ENCODE measurements around the gene WARS2. TPM values are rescaled to one million over a fixed set of nuclear protein-coding genes. Genes with fewer than 3 reads are reported as not detected.

WARS2 gene
- total RNA-seq, 2 experiments from 2014 or later = 19.0 to 20.7 TPM

DNA sequence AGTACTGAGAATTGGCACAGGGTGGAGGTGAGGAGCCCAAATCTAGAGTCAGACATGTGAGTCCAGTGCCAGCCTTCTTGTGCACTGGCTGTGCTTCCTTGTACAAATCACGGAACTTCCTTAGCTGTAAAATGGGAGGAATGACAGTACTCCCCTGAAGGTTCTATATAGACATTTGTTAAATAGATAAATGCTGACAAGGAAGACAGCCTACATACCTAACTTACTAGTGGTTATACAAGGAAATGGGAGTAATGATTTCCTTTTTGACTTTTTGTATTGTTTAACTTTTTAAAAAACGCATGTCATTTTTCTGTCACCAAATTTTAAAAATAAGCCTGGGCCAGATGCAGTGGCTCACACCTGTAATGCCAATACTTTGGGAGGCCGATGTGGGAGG, 50.2 kb downstream of the WARS2 start:
- ChIA-PET CTCF (no interaction called here), POLR2A (no interaction called here)

DNA sequence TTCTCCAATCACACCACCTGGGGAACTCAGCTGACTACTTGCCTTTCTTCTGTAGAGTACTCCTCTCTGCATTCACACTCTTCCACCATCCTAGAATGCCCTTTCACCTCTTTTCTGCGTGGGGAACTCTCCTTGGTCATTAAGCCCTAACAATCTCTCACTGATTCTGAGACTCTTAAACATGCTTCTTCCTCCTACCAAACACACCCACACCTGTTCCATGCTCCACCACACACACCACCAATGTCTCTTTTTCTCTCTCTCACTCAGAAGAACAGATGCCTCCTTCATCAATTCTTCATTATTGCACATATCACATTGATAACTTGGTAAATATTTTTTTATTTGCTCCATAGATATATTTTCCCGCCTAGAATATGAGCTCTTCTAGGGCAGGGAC, 53.6 kb downstream of the WARS2 start:
- CTCF ChIA-PET = no interaction called here
- POLR2A ChIA-PET = no interaction called here

DNA sequence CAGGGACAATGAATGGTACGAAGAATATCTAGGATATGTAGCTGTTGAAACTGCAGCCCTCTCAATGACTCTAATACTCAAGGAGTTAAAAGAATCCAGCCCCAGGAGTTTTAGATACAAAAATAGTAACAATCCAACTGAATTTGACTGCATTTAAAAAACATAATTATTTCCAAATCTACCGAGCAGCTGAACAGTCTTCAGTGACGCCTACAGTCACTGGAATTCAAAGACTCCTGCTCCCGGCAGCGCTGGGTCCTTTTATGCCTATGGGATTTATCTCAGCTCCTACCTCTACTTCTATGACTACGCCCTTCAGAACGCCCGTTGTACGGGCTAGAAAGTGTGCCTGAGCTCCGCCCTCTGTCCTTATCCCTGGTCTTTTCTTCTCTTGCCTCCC, 55.7 kb downstream of the WARS2 start:
- ChIA-PET CTCF (interaction anchor here (1.0 kb wide), 1 partner anchor 38 kb away, joined by 3 read pairs; no protein-coding TSS in a partner anchor), POLR2A (no interaction called here)

DNA sequence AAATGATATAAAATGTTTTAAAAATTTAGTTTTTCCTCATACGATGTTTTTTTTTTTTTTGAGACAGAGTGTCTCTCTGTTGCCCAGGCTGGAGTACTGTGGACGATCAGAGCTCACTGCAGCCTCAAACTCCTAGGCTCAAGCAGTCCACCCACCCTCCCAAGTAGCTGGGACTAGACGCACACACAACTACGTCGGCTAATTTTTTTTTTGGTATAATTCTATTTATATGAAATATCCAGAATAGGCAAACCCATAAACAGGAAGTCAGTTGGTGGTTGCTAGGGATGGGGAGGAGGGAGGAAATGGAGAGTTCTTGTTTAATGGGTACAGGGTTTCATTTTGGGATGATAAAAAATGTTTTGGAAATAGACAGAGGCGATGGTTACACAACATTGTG, 56.5 kb downstream of the WARS2 start:
- ChIA-PET CTCF (no interaction called here), POLR2A (no interaction called here)

DNA sequence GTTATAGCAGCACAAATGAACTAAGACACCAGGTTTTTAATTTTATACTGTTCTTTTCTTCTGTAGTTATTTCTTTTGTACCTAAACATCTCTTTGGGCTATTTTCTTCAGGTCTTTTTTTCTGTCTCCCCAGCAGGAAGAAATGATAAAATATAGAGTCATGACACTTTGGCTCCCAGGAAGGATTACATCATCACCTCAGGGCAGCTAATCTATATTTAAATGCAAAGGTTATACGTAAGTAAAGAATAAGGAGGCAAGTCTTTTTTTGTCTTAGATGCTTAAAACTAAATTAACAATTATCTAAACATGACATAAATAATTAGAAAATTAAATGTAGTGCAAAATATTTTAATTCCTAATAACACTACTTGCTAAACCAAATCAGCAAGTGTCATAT, 57.0 kb downstream of the WARS2 start:
- POLR2A ChIA-PET = no interaction called here
- CTCF ChIA-PET = no interaction called here

DNA sequence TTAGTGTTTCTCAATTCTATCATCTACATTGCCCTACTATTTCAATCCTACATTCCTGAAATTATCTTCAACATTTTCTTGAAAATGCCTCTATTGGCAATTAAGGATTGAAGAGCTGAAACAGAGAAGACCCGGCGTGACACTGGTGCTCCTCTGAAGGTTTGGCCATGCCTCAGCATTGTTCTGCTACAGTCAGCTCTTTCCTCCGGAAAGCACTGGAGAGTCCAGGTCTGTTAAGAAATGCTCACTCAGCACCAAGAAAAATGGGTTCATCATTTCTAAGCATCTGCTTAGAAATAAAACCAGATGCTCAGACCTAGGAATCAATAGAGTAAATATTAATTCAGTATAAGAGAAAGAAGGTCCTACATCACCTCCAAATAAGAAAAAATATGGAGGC, 58.8 kb downstream of the WARS2 start:
- CTCF ChIA-PET = no interaction called here
- POLR2A ChIA-PET = no interaction called here

DNA sequence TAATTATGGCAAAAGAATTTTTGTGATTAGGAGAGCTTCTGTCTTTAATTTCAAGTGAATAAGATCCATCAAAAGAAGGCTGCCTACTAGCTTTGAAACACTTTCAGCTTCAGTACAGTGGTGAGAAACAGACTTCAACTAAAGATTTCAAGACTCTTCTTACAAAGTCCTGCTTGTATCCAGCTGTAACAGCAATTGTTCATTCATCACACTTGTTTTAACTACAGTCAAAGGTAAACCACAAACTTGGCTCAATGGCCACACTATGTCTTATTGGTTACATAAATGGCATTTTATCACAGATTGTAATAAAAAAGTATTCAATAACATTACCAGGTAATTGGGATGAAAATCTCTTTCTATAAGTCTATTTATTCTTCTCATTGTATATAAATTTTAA, 59.2 kb downstream of the WARS2 start:
- POLR2A ChIA-PET = no interaction called here
- CTCF ChIA-PET = no interaction called here

DNA sequence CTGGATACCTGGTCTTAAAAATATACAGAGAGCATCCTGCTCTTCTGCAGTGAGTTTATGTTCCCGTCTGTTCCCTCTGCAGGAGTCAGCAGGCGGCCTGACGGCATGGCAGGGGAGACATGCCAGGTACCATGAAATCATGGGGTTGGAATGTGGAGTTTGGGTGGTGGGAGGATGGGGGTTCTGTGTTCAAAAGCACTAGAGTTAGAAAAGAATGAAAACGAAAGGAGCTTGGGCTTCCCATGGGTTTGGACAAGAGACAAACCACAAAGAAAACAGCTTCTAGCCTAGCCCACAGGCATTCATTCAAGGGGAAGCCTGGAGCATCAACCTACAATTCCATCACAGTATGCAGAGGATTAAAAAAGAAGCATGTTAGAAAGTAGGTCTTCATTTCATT, 59.9 kb downstream of the WARS2 start:
- ChIA-PET CTCF (no interaction called here), POLR2A (no interaction called here)

DNA sequence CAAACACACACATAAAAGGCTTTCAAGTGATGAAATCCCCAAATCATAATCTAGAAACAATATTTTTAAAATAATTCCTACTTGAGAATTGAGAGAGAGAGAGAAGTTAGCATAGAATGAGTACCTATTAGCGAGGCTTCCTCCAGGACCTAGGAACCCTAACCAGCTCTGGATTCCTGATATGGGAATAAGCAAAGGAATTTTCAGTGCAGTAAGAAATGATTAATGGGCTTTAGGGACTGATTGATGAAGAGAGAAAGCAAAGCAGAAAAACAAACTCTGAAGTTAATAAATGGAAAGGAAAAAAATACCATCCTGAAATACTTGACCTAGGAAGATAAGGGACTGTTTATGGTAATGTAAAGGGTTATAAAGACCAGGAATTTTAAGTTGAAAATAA, 60.6 kb downstream of the WARS2 start:
- ChIA-PET CTCF (no interaction called here), POLR2A (no interaction called here)

DNA sequence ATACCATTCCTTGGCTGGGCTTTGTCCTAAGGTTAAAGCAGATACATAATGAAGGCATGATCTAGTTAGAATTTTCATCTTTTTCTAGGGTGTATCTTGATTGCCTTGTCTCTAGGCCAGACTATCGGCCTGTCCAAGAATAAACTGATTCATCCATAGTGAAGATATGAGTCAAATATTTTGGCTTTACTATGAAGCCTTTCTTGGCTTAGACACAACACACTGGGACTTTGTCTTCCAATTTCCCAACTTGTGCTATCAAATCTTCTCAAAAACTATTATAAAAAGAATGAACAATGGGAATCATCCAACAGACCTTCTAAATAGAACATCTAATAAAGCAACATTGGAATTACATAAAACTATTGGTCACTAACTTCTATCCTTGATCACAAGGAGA, 64.8 kb downstream of the WARS2 start:
- CTCF ChIA-PET = no interaction called here
- POLR2A ChIA-PET = no interaction called here

DNA sequence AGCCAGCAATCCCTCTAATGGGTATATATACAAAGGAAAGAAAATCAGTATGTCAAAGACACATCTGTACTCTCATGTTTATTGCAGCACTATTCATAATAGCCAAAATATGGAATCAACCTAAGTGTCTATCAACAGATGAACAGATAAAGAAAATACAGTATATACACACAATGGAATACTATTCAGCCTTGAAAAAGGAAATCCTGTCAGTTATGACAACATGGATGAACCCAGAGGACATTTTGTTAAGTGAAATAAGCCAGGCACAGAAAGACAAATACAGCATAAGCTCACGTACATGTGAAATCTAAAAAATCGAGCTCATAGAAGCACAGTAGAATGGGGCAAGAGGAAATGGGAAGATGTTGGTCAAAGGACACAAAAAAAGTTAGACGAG, 69.1 kb downstream of the WARS2 start:
- CTCF ChIA-PET = no interaction called here
- POLR2A ChIA-PET = no interaction called here

DNA sequence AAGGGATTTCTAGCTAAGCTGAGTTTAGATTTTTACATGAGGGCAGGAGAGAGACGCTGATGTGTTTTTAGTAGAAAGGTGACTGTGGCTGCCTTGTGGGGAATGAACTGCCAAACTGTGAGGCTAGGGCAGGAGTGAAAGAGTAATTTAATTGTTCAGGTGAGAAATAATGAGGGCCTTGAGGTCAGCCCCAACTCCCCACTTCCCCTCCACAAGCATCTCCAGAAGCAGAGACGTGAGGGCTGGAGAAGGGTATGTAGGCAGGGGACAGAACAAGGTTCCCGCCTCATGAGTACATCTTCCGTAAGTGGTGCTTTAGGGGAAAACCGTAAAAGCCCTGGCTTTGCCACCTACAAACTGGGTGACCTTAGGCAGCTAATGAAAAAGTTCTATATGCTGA, 70.8 kb downstream of the WARS2 start:
- ChIA-PET CTCF (no interaction called here), POLR2A (no interaction called here)

DNA sequence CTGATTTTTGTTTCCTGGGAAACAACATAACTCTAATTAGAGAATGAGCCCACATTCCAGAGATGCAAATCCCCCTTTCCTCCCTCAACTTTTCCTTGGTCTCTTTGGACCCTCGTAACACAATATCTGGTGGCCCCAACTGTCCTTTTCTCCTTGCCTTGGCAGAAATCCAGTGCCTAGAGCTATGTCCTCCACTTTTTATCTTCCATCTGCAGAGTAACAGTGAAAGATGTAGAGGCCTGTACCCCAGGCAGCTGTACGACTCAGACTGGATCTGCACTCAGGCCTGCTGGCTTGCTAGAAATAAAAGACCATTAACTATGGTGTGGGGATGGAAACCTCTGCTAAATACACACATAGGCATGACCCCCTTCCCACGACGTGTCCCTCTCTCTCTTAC, 72.0 kb downstream of the WARS2 start:
- CTCF ChIA-PET = no interaction called here

DNA sequence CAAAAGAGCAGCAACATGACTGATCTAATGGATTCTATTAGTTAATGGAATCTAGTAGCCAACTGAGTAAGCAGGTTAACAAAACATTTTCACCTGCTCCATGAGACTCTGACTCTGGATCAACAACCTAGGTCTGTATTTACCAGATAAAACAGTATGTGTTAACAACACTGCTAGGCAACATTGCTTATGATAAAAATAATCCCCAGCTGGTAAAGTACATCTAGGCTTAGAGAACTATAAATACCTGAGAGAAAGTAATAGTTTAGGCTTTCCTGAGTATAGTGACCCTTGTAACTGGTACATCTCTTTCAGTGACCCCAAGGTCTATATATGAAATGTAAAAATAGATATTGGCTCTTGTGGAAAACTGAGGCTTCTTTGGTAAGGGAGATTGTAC, 78.8 kb downstream of the WARS2 start:
- ChIA-PET POLR2A (no interaction called here), CTCF (no interaction called here)

More for the DNA sequence above, 72.0 kb downstream of the WARS2 start:
- POLR2A ChIA-PET = no interaction called here

DNA sequence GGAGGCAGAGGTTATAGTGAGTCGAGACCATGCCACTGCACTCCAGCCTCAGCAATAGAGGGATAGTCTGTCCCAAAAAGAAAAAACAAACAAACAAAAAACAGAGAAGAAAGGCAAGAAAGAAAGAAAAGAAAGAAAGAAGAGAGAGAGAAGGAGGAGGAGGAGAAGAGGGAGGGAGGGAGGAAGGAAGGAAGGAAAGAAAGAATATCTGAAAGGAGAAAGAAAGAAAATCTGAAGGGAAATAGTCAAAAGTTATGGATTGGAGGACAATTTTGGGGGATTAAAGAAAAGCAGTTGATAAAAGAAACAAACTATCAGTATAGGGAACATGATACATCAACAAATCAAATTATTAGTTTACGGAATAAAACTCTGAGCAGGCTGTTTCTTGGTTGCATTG, 84.9 kb downstream of the WARS2 start:
- ChIA-PET POLR2A (no interaction called here), CTCF (no interaction called here)

DNA sequence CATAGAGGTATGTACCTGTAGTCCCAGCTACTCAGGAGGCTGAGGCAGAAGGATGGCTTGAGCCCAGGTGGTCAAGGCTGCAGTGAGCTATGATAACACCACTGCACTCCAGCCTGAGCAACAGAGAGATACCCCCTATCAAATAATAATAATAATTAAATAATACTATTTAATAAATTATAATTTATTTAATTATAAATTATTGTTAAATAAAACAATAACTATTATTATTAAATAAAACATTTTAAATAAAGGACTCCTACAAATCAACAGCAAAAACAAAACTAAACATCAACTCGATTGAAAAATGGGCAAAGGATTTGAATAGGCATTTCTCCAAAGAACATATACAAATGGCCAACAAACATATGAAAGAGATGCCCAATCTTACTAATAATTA, 86.5 kb downstream of the WARS2 start:
- CTCF ChIA-PET = no interaction called here
- POLR2A ChIA-PET = no interaction called here

DNA sequence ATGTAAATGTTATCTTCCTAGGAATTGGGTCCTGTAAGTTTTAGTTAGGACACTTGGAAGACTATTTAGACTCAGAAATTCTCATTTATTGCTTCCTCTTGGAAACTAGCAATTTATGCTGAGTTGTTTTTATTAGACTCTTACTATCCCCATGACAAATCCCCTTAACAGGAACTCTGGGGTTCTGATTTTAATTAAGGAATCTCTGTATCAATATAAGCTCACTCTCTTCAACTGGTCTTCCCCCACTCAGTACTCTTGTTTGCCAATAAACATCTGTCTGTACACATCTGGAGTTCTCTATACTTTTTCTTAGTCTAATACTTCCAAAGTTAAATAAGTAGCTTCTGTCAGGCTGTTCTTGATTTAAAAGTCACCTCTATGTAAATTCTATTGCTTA, 88.2 kb downstream of the WARS2 start:
- ChIA-PET CTCF (no interaction called here), POLR2A (no interaction called here)

DNA sequence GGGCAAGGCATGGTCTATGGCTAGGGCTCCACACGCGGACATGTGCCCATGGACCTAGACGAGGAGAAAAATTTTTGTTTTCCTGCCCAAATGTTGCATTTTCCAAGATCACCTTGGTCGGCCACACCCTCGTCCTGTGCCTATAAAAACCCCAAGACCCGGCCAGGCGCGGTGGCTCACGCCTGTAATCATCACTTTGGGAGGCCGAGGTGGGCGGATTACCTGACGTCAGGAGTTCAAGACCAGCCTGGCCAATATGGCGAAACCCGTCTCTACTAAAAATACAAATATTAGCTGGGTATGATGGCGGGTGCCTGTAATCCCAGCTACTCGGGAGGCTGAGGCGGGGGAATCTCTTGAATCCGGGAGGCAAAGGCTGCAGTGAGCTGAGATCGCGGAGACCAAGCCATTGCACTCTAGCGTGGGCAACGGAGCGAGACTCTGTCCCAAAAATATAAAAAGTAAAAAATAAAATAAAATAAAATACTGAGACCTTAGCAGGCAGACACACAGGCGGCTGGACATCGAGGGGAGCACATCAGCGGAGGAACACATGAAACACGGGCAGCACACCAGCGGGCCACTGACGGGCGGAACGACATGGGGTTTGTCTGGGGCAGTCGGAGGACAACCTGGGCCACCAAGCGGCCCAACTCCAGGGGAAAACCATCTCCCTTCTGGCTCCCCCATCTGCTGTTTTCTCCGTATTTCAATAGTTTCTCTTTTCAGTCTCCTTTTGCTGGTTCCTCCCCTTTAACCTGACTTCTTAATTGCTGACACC, 91.6 kb downstream of the WARS2 start:
- ChIA-PET CTCF (no interaction called here), POLR2A (no interaction called here)

DNA sequence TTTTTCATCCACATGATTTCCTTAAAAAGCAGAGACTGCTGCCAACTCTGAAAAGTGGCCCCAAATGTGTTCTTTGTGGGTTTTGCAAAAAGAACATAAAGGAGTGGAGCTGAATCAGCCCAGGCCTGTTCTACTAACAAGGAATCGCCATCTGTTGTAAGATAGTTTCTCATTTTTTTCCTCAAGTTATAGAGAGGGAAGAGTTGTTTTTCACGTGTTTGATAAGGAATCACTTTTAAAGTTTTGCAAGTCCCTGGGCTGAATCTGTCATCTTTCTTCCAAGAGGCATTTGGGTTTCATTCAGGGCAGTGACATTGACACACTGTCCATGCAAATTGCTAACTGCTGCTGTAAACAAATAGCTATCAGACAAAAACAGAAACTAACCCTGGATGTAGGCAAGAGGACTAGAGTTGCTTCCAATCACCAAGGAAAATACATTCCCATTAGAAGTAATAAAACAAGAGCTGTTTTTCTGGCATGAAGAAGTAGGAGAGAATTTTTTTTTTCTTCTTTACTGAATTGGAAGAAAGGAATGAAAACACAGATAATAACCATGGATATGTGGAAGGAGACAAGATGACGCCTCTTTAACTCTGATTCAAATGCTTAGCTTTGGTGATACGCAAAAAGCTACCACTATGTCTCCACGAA, 93.5 kb downstream of the WARS2 start:
- ChIA-PET CTCF (interaction anchor here (0.7 to 0.9 kb wide), 2 partner anchors 38 to 93 kb away, joined by 3 to 4 read pairs; partner anchors contain the start of gene WARS2), POLR2A (no interaction called here)

DNA sequence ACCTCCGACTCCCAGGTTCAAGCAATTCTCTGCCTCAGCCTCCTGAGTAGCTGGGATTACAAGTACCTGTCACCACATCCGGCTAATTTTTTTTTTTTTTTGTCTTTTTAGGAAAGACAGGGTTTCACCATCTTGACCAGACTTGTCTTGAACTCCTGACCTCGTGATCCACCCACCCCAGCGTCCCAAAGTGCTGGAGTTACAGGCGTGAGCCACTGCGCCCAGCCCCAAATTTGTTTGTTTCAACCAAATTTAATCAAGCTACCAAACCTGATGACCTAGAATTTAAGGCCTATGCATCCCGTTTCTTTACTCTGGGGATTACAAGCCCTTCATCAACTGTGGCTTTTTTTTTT, 94.0 kb downstream of the WARS2 start:
- ChIA-PET CTCF (interaction anchor here (0.7 to 0.9 kb wide), 2 partner anchors 39 to 94 kb away, joined by 3 to 4 read pairs; partner anchors contain the start of gene WARS2), POLR2A (no interaction called here)

DNA sequence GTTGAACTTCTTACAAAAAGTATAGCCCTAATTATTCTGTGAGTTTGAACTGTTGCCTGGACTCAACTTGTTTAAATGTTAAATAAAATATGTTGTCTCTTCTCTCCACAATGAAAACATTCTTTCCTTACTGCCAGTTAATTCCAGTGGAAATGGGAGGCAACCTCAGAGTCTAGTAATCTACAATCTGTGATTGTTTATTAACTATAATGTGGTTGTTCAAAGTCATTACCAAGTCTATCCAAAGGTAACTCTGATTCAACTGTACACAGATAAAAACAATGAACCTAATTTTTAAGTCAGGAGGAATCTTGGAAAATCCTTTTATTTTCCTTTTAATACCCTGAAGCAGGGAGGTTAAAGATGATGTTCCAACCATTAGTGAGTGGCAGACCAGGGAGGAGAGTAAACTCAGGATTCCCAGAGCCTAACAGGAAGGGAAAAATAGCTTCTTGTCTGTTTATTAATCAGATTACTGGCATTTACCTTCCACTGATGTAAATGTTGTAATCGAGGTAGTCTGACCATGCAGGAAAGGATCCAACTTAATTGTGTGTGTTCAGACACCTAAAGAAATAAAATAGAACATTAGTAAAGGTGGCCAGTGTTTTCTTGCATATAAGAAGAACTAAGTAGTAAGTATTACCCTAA, 95.2 kb downstream of the WARS2 start:
- POLR2A ChIA-PET = no interaction called here
- CTCF ChIA-PET = no interaction called here

DNA sequence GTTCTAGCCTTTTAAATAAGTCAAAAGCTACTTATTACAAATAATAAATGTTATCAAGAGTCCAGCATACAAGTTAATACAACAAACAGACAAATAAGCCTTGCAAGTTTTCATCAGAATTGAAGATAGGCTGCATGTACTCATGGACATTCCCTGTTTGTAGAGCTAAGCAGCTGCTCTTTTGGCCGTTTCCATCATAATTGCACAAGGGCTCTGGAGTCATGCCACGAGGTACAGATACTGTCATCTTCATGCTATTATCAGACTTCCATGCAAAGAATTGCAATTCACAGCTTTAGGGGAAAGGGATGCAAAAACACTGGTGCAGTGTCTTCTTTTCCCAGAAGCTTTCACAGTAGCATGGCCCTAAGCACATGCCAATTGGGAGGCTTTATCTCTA, 99.5 kb downstream of the WARS2 start:
- ChIA-PET CTCF (no interaction called here), POLR2A (no interaction called here)

Data from activated CD8-positive, alpha-beta memory T cell treated with anti-CD3 and anti-CD28 coated beads for 36 hours (primary cell).